NCI-H2171 (cell line): ENCODE results near the gene CD84.
"Not testable (repeated sequence)": the region's sequence is repeated elsewhere in the genome, so short reads cannot be mapped to it uniquely, and the experiment has no call there.

Experiments
- DNase-seq: peaks from one replicate; lab custom pipeline; 2025; lab: John Stamatoyannopoulos, UW

CD84 gene

DNA sequence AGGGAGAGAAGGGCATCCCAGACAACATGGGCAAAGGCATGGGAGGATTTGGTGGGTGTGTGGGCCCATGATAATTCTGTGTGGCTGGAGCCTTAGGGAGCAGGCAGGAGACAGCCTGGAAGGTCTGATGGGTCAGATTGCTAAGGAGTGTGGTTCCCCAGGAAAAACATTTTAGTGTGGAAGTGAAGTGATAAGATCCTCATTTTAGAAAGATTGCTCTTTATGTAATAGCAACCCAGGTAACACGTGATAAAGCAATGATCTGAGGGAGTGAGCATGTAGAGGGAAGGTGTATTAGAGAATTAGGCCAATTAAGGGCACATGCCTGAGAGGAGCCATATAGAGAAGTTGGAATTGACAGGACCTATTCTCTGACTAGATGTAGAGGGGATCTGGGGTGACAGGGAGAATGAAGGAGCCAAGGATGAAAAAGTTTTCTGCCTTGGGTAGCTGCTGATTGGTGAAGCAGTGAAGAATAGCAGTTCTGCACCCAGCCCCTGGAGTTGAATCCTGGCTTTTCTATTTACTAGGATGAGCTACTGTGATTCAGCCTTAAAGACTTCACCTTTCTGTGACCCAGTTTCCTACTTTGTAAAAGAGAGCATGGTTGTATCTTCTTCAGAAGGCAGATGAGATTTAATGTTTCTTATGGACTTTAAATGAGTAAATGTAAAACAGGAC is 37.5 kb downstream of the CD84 start:
- DNase-seq = no peak

DNA sequence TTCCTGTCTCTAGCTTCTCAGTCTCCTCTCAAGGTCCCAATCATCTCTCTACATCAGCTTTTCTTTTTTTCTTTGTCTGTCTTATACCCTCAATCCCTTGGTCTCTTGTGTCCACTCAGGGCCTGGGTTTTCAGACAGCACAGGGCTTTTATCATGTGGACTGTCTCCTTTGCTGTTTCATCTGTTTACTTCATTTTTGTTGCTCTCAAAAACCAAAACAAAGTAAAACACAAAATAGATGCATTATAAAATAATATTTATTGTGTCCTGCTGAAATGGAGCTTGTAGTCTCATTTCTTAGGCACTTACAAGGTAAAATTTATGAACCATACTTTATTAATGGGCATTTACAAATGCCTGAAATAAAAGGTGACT is 38.5 kb downstream of the CD84 start:
- DNase-seq = no peak

DNA sequence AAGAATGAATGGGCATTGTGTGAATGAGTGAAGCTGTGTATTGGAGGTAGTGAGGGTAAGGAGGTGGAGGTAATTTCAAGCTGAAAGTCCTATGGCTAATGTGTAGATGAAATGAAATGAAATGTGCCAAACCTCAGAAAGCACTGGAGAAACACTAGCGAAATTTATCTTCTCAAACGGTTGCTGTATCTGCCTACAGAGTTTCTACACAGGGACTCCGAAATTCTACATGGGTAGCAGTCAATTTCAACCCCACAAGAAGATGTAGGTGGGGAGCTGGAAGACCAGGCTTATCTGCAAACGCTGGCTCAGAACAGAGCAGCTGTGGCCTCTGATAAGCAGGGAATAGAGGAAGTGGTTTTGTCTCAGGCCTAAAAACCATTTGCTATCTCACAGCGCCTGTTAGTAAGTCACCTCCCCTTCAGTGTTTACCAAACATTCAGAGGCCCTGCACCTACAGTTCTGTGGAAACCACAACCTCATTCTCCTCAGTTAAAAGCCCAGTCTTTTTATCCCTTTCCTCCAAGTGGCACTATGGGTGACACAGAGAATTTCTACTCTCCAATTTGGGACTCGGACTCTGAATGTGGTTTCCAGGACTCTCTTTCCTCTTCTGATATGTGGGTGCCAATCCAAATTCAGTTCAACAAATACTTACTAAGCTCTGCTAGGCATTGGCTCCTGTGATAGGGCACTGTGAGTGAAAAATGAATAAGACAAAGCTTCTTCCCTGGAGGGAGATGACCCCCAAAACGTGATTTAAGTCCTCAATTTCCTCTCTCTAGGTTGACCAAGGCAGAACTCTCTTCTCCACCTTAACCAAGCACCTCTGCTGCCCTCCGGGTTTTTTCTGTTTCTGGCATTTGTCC is 39.1 kb downstream of the CD84 start:
- no peak for DNase-seq

DNA sequence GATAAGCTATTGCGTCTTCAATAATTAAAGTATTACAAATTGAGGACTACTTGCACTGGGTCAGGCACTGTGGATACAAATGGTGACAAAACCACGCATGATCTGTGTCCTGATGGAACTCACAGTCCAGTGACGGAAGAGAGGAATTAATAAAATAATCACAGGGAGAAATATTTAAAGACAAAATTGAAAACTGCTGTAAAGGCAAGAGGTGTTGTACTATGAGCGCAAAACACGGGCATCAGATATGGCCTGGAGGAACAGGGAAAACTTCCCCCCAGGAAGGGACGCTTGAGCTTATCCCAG is 39.7 kb downstream of the CD84 start:
- no peak for DNase-seq

DNA sequence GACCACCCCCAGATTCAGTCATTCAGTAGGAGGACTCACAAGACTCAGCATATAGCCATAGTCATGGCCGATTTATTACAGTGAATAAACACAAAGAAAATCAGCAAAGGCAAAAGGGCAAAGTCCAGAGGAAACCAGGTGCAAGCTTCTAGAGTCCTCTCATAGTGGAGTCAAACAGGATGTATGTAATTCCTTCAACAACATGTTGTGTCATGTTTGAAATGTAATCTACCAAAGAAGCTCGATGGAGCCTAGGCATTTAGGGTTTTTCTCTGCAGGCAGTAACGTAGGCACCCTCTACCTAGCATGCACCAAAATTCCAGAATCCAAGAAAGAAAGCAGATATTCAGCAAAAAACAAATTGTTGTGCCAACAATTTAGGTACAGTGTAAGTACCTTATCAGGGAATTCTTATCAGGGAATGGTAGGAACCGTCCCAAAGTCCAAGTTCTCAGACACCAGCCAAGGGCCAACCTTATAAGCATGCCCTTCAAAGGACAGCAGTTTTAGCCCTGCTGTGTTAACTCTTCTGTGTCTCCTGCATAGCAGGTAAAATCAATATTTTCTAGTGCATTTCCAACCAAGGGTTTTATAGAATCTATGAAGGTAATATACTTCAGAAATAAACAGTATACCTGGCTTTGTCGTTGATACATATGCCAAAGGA is 40.2 kb downstream of the CD84 start:
- DNase-seq = no peak

DNA sequence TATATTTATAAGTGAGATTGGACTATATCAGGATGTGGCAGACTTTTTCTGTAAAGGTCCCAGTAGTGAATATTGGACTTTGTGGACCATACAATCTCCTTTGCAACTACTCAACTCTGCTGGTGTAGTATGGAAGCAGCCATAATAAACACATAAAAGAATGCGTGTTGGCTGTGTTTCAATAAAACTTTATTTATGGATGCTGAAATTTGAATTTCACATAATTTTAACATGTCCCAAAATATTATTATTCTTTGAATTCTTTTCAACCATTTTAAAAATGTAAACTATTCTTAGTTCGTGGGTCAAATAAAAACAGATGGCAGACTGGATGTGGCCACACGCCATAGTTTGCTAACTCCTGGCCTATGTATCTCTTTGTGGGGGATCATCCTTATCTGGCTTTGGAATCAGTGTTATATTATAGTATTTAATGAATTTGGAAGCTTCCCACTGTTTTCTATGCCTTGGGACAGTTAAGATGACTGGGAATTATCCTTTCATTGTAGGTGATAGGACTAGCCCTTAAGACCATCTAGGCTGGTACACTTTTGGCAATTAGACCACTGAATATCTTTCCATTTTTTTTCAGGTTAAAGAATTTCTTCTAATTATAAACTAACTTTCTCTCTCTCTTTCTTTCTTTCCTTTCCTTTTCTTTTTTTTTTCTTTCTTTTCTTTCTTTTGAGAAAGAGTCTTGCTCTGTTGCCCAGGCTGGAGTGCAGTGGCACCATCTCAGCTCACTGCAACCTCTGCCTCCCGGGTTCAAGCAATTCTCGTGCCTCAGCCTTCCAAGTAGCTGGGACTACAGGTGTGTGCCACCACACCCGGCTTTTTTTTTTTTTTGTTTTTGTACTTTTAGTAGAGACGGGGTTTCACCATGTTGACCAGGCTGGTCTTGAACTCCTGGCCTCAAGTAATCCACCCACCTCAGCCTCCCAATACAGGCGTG is 41.3 kb downstream of the CD84 start:
- no peak for DNase-seq

DNA sequence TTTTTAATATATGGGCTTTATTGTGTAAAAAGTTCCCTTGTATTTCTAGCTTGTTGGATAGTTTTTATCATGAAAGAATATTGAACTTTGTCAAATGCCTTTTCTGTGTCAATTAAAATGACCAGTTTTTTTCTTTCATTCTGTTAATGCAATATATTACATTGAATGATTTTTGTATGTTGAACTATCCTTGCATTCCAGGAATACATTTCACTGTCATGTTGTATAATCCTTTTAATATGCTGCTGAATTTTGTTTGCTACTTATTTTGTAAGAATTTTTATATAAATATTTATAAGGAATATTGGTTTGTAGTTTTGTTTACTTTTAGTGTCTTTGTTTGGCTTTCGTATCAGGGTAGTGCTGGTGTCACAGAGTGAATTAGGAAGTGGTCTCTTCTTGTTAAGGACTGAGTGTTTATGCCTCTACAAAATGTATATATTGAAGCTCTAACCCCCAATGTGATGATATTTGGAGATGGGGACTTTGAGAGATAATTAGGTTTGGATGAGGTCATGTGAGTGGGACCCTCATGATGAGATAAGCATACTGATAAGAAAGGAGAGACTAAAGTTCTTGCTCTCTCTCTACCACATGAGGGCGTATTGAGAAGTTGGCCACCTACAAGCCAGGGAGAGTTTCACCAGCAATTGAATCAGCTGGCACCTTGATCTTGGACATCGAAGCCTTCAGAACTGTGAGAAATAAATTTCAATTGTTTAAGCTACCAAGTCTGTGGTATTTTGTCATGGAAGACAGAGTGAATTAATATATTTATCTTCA is 44.3 kb downstream of the CD84 start:
- no peak for DNase-seq

DNA sequence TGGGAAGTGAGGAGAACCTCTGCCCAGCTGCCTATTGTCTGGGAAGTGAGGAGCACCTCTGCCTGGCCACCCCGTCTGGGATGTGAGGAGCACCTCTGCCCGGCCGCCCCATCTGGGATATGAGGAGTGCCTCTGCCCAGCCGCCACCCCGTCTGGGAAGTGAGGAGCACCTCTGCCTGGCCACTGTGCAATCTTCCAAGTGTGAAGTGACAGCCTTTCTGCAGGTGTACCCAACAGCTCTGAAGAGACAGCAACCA is 46.8 kb downstream of the CD84 start:
- DNase-seq = not testable (repeated sequence)

DNA sequence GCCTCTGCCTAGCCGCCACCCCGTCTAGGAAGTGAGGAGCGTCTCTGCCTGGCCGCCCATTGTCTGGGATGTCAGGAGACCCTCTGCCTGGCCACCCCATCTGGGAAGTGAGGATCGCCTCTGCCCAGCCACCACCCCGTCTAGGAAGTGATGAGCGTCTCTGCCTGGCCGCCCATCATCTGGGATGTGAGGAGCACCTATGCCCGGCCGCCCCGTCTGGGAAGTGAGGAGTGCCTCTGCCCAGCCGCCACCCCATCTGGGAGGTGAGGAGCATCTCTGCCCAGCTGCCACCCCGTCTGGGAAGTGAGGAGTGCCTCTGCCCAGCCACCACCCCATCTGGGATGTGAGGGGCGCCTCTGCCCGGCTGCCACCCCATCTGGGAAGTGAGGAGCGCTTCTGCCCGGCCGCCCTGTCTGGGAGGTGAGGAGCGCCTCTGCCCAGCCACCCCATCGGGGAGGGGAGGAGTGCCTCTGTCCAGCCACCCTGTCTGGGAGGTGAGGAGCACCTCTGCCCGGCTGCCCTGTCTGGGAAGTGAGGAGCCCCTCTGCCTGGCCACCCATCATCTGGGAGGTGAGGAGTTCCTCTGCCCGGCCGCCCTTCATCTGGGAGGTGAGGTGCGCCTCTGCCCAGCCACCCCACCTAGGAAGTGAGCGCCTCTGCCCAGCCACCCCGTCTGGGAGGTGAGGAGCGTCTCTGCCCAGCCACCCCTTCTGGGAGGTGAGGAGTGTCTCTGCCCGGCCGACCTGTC is 47.3 kb downstream of the CD84 start:
- DNase-seq = not testable (repeated sequence)

DNA sequence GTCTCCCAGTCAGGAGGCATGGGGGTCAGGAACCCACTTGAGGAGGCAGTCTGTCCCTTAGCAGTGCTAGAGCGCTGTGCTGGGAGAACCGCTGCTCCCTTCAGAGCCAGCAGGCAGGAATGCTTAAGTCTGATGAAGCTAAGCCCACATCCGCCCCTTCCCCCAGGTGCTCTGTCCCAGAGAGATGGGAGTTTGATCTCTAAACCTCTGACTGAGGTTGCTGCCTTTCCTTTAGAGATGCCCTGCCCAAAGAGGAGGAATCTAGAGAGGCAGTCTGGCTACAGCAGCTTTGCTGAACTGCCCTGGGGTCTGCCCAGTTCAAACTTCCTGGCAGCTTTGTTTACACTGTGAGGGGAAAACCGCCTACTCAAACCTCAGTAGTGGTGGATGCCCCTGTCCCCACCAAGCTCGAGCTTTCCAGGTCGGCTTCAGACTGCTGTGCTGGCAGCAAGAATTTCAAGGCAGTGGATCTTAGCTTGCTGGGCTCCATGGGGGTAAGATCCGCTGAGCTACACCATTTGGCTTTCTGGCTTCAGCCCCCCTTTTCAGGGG is 49.8 kb downstream of the CD84 start:
- DNase-seq = not testable (repeated sequence)

DNA sequence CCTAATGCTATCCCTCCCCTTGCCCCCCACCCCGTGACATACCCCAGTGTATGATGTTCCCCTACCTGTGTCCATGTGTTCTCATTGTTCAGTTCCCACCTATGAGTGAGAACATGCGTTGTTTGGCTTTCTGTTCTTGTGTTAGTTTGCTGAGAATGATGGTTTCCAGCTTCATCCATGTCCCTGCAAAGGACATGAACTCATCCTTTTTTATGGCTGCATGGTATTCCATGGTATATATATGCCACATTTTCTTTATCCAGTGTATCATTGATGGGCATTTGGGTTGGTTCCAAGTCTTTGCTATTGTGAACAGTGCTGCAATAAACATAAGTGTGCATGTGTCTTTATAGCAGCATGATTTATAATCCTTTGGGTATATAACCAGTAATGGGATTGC is 55.5 kb downstream of the CD84 start:
- DNase-seq = not testable (repeated sequence)

DNA sequence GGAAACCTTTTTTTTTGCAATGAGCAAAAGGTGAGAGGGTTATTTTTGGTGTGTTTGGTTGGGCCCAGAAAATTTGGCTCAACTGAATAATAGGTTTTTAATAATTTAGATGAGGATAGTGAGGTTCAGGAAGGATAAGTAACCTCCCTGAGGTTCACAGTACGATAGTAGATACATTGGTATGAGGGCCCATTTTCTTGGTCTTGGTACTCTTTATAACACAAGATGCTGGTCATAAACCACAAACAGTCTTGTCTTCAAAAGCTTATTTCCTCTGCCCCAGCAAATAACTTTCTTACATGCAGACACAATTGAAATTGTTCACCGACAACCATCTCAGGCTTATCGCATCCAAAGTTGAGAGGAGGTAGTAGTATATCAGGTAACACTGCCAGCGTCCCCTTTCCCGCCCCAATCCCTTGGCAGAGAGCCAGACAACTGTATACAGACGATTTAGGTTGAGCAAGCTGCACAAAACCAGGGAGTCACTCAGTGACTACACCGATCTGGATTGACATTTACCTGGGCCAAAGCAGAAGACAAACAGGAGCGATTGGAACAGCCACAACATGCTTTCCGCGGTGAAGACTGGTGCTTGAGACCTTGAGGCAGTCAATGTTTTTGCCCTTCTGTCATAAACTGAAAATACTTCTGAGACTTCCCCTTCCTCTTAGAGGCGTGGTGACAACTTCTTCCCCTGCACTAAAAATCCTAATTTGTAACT is 56.5 kb downstream of the CD84 start, which contains the start of gene SLAMF6:
SLAMF6 (minus strand) TSS at position 634 of the 724 bp plus-strand sequence; CDS start at position 571, 63 bp downstream.
- no peak for DNase-seq

DNA sequence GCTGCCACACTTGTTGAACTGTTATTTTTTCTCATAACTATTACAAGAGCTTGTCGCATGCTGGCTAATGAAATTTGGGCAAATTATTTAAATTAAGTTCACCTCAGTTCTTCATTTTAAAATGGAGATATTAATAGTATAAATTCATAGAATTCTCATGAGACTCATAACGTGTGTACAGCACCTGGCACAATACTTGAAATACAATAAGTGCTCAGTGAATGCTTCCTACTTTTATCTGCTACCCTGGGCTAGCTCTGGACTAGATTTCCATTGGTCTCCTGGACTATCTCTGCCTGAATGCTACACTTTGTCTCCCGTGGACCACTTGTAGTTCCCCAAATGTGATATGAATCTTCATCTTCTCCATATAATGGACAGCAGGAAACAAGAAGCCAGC is 57.2 kb downstream of the CD84 start:
- DNase-seq = no peak

DNA sequence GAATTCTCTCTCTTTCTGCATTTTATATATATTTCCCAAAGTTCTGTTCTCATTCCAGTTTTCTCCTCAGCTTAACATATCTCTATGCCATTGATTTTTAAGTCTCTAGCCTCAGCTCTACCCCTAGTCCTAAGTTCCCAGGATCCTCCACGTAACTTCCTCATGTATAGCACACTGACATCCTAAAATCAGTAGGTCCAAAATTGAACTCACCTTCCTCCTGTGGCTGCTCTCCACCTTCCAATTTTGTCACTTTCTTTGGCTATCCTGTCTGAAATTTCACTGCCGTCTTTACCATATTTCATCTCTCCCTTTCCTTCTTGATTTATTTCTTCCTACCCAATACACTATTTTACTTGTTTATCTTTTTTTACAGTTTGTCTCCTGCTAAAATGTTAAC is 57.7 kb downstream of the CD84 start:
- DNase-seq = no peak

DNA sequence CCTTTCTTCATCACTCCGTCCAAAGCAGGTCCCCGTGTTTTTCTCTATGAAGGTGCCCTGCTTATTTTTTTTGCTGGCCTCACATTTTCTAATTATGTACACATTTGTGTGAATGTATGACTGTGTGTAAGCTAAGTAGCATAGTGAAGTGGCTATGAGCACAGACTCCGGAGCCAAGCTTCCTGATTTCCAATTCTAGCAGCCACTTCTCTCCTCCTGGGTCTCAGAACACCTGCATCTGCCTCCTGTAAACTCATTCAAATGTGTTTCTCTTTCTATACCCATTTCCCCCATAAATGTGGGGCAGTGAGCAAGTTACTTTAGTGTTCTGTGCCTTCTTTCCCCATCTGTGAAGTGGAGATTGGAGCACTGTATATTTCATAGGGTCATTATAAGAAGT is 58.3 kb downstream of the CD84 start:
- DNase-seq = no peak

DNA sequence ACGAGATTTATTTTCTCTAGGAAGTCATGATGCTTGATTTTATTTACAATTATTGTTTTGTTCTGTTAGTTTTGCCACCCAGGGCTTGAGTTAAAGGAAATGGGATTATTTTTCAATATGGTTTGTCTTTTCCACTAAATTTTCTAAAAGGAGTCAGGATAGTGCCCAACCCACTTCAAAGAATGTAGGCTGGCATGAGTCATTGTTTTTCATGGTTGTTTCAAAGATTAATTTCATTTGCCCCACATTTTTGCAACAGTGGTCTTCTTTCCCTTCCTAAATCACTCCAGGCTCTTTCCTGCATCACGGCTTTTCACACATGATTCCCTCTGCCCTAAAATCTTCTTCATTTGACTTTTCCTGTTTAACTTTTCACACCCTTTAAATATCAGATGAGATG is 58.7 kb downstream of the CD84 start:
- DNase-seq = no peak

DNA sequence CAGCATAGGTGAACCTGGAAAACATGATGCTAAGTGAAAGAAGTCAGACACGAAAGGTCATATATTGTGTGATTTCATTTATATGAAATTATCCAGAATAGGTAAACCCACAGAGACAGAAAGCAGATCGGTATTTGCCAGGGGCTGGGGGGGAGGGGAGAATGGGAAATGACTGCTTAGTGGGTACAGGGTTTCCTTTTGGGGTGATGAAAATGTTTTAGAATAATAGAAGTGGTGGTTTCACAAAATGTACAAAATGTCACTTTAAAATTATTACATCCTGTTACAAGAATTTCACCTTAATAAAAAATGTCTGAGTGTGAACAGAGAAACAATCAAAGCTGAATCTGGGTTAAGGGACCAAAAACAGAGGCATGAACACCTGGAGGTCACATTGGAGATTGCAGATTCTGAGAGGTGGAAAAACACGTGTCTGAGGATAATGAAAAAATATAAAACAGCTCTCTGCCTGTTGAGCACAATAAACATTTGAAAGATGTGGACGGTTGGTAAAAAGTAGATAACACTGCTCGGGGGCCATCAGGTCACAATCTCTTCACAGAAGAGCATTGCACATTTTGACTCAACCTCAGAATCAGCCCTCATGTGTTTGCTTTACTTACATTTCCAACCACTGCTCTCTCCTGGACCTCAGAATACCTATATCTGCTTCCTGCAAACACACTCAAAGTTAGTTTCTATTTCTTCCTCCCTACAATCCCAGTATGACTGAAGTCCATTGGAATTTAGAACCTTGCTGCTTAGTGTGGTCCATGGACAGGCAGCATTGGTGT is 59.5 kb downstream of the CD84 start:
- DNase-seq = no peak

DNA sequence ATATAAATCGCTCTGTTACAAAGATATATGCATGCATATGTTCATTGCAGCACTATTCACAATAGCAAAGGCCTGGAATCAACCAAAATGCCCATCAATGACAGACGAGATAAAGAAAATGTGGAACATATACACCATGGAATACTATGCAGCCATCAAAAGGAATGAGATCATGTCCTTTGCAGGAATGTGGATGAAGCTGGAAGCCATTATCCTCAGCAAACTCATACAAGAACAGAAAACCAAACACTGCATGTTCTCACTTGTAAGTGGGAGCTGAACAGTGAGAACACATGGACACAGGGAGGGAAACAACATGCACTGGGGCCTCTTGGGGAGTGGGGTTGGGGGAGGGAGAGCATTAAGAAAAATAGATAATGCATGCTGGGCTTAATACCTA is 61.8 kb downstream of the CD84 start:
- not testable (repeated sequence) for DNase-seq

DNA sequence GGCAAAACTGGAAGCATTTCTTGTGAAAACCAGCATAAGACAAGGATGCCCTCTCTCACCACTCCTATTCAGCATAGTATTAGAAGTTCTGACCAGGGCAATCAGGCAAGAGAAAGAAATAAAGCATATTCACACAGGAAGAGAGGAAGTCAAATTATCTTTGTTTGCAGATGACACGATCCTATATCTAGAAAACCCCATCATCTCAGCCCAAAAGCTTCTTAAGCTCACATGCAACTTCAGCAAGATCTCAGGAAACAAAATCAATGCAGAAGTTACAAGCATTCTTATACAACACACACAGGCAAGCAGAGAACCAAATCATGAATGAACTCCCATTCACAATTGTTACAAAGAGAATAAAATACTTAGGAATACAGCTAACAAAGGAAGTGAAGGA is 63.4 kb downstream of the CD84 start:
- not testable (repeated sequence) for DNase-seq
